ENCODE measurements around the gene EPB41.

Gene EPB41

GRCh38 chr1:28899267-28899666, 15.1 kb upstream of the EPB41 start:
- H3K4me3 ChIP-seq (ENCODE audit: low read length), result no peak overlapping the region
- TF ChIP-seq, protein P1, sequence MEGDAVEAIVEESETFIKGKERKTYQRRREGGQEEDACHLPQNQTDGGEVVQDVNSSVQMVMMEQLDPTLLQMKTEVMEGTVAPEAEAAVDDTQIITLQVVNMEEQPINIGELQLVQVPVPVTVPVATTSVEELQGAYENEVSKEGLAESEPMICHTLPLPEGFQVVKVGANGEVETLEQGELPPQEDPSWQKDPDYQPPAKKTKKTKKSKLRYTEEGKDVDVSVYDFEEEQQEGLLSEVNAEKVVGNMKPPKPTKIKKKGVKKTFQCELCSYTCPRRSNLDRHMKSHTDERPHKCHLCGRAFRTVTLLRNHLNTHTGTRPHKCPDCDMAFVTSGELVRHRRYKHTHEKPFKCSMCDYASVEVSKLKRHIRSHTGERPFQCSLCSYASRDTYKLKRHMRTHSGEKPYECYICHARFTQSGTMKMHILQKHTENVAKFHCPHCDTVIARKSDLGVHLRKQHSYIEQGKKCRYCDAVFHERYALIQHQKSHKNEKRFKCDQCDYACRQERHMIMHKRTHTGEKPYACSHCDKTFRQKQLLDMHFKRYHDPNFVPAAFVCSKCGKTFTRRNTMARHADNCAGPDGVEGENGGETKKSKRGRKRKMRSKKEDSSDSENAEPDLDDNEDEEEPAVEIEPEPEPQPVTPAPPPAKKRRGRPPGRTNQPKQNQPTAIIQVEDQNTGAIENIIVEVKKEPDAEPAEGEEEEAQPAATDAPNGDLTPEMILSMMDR (conservative IDR thresholded peaks at IDR 0.05; ENCODE audit: low read length), result no peak
- no peak for DNase-seq (ENCODE audit: low read depth)

DNA sequence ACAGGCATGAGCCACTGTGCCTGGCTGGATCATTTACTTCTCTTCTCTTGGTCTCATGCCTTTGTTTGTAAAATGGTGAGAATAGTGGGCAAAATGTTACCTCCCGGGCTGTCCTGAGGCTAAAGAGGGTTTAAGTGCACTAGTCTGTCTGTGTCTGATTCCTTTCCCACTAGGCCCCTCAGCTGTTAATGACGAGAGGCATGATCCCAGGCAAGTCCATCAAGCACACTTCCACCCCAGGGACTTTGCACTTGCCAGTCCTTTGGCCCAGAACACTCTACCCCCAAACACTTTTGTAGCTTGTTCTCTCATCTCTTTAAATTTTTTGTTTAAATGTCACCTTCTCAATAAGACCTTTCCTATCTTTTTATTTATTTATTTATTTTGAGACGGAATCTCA, 13.8 kb upstream of the EPB41 start:
- no peak for DNase-seq (ENCODE audit: low read depth)
- H3K4me3 ChIP-seq (ENCODE audit: low read length), result no peak overlapping the region
- TF ChIP-seq, protein P1 (conservative IDR thresholded peaks at IDR 0.05; ENCODE audit: low read length), result no peak

DNA sequence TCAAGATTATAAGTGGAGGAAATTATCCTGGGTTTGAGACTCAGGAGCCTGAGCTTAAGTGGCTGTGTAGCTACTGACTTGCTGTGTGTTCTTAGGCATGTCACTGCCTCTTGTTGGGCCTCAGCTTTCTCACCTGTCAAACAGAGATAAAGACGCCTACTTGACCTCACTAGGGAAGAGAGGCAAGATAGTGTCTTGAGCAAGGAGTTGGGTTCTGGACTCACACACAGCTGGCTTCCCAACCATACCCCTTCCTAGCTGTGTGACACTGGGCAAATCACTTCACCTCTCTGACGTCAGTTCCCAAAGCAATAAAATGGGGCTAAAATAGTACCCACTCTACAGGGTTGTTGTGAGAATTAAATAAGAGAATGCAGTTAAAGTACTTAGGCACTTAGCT, 11.6 kb upstream of the EPB41 start:
- no peak overlapping the region for H3K4me3 ChIP-seq (ENCODE audit: low read length)
- no peak for DNase-seq (ENCODE audit: low read depth)
- TF ChIP-seq, protein P1 (conservative IDR thresholded peaks at IDR 0.05; ENCODE audit: low read length), result no peak

DNA sequence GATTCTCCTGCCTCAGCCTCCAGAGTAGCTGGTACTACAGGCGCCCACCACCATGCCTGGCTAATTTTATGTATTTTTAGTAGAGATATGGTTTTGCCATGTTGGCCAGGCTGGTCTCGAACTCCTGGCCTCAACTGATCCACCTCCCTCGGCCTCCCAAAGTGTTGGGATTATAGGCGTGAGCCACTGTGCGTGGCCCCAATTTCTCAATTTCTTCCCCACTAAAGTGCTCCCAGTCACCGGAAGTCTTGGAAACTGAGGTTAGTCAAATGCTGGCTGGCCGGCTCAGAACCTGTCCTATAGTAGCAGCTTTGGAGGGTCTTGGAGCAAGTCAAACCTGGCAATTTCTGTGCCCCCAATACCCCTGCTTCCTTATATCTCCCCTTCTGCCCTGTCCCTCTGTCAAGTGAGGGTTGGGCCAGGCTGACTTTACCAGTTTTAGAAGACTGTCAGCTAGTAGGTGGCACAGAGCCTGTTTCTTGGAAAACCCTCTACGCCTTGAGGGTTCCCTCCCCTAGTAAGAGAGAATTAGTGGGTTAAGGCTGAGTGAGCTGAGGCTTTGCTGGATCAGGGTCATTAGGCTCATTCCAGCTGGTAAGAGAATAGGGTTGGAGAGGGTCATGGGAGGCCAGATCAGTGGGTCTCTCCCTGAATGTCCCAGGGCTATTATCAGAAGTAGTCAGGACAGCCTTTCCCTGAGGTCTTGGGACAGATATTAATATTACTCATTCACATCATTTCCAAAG, 8.3 kb upstream of the EPB41 start:
- TF ChIP-seq, protein P1 (conservative IDR thresholded peaks at IDR 0.05; ENCODE audit: low read length), result no peak

DNA sequence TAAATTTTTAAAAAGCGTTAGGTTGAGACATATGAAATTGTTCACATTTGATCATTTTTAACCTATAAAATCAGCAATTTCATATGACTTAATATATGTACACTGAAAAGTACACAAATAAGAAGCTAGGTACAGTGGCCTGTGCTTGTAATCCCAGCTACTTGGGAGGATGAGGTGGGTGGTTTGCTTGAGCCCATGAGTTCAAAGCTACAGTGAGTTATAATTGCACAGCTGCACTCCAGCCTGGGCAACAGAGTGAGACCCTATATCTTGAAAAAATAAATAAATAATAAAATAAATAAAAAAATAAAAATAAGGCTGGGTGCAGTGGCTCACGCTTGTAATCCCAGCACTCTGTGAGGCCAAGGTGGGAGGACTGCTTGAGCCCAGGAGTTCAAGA, 5.2 kb upstream of the EPB41 start:
- no peak overlapping the region for H3K4me3 ChIP-seq (ENCODE audit: low read length)
- TF ChIP-seq, protein P1 (conservative IDR thresholded peaks at IDR 0.05; ENCODE audit: low read length), result no peak
- DNase-seq (ENCODE audit: low read depth), result no peak

More for the DNA sequence above, 8.3 kb upstream of the EPB41 start:
- H3K4me3 ChIP-seq (ENCODE audit: low read length), result no peak overlapping the region
- no peak for DNase-seq (ENCODE audit: low read depth)

GRCh38 chr1:28910379-28911115, 3.8 kb upstream of the EPB41 start:
- no peak overlapping the region for H3K4me3 ChIP-seq (ENCODE audit: low read length)
- TF ChIP-seq, protein P1 (conservative IDR thresholded peaks at IDR 0.05; ENCODE audit: low read length), result no peak
- no peak for DNase-seq (ENCODE audit: low read depth)

DNA sequence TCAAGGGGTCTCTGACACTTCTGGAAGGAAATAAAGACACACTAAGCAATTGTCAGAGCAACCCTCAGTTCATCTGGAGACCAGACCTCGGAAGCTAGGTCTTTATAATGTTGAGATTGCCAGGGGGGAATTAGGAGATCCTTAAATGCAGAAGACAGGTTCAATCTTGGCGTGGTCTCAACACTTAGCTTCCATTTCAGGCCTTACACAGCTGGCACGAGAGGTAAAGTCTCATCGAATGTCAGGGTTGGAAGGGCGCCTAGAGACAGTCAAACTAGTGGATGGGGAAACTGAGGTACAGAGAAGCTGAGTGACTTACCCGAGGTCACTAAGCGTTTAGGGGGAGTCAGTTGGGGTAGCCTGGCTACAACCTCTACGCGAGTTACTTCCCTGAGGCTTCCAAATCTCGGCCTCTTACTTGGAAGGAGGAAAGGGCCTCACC, 562 bp upstream of the EPB41 start:
- DNase-seq (ENCODE audit: low read depth), result no peak
- TF ChIP-seq, protein P1 (conservative IDR thresholded peaks at IDR 0.05; ENCODE audit: low read length), result no peak
- peak overlapping the region; percentile 60 for H3K4me3 ChIP-seq (ENCODE audit: low read length)
